ENCODE results near the gene AK3. TPM values are rescaled to one million over a fixed set of nuclear protein-coding genes. Genes with fewer than 3 reads are reported as not detected.

AK3 gene
- total and polyA plus RNA-seq, 9 of the 15 experiments (the other 6 are each of a cell fraction or from before 2014, with no cell fraction given) = 12.2 to 78.6 (median 41.8) TPM

DNA sequence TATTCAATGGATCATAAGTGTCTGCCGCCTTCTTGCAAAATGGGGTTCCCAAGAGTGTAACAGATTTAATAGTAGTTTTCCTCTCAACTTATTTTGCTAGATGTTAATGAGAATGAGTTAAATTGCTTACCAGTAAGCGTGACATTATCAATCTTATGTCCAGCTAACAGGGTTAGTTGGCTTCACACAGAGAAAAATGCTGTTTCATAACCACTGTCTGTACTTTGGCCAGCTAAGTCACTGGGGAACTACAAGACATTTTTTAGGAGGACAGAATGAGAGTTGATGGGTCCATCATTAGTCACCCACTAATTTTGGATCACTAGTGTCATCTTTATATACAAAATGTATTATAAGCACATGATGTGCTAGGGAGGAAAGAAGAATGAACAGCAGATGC, 60.3 kb downstream of the AK3 start:
- no TSS peak for BruUV-seq (replicated peaks)
- peaks cover 43% of the 10 kb centered on the region for H3K79me2 ChIP-seq (ENCODE audit: control insufficient read depth, insufficient read depth, low read length)
- no peaks in the 10 kb centered on the region for H3K27me3 ChIP-seq (ENCODE audit: control insufficient read depth in 2 of 2, insufficient read depth in 2 of 2, low read length in 2 of 2)
- H3K9ac ChIP-seq (ENCODE audit: insufficient read depth in 1 of 2, low read depth in 2 of 2, low read length in 2 of 2) = peak overlapping the region in 1 of 2 experiments; percentile 97; a peak in 3 of 4 replicates
- peaks cover under 1 to 21% of the 10 kb centered on the region in 2 experiments; a peak in 4 of 5 replicates for H3K4me1 ChIP-seq (replicated peaks in 1 of 2; ENCODE audit: control insufficient read depth in 2 of 2, insufficient read depth in 2 of 2, low read length in 2 of 2)
- no peaks in the 10 kb centered on the region for H3K9me3 ChIP-seq (replicated peaks; ENCODE audit: control insufficient read depth, insufficient read depth, low read depth, low read length)
- peak overlapping the region; percentile 97 for H3K4me2 ChIP-seq (ENCODE audit: insufficient read depth, low read length)
- ChIA-PET CTCF (ENCODE audit: low intra/inter-chr PET ratio) (no interaction called here), POLR2A (interaction anchor here (1.4 kb wide), 1 partner anchor 11 kb away, joined by 4 read pairs; no protein-coding TSS in a partner anchor)
- H2AFZ ChIP-seq (ENCODE audit: low read depth, low read length) = 0 out of 2 replicates have a peak overlapping the region, but pooled peaks have one; percentile 80
- in situ Hi-C loops (cut with MboI) (no loop called here), intact Hi-C loops (cut with micrococcal nuclease) (no loop called here)
- peak overlapping the region; percentile 80 for H3K4me3 ChIP-seq
- H3K27ac ChIP-seq (ENCODE audit: extremely low read depth, low read depth, low read length) = peak overlapping the region; percentile 94
- H4K20me1 ChIP-seq (replicated peaks; ENCODE audit: control insufficient read depth, insufficient read depth, low read length) = no peaks in the 10 kb centered on the region
- FAIRE-seq (peak; percentile 74), DNase-seq (ENCODE audit: extremely low read depth in 1 of 4, low spot score in 3 of 4) (peak in 1 of 4 experiments; percentile 34), ATAC-seq (peak; percentile 28)
- H3K36me3 ChIP-seq (ENCODE audit: control insufficient read depth, insufficient read depth, low read length) = peaks cover 19% of the 10 kb centered on the region; the same call in 2 of the 3 replicates
- no peaks in the 10 kb centered on the region for H3K9me1 ChIP-seq (ENCODE audit: control insufficient read depth, insufficient read depth, low read length)
- 6% methylated on average over 2 of the region's 2 CpGs for WGBS (ENCODE audit: insufficient coverage, low coverage, missing lambda C conversion rate)
- no peak for TF ChIP-seq ZBED1 (IDR thresholded peaks at IDR 0.05)
- peak; percentile 50; the same call in 1 of the 2 replicates for TF ChIP-seq NFE2 (IDR thresholded peaks at IDR 0.05; ENCODE audit: low read depth)
- TF ChIP-seq, protein P1, sequence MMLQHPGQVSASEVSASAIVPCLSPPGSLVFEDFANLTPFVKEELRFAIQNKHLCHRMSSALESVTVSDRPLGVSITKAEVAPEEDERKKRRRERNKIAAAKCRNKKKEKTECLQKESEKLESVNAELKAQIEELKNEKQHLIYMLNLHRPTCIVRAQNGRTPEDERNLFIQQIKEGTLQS (IDR thresholded peaks at IDR 0.05) = peak; percentile 23; the same call in 1 of the 2 replicates
- TF ChIP-seq, protein P1 (CRISPR knock-in tag; conservative IDR thresholded peaks at IDR 0.05) = no peak
- no peak for TF ChIP-seq TAL1 (IDR thresholded peaks at IDR 0.05)
- TF ChIP-seq JUN (IDR thresholded peaks at IDR 0.05; ENCODE audit: borderline replicate concordance, low read depth, low read length) = no peak
- TF ChIP-seq JUN (CRISPR knock-in tag; IDR thresholded peaks at IDR 0.05; ENCODE audit: borderline replicate concordance) = no peak
- peak; percentile 69; the same call in 1 of the 2 replicates for TF ChIP-seq MEF2A (IDR thresholded peaks at IDR 0.05; ENCODE audit: control insufficient read depth, low read depth, low read length)
- peak; percentile 30 for TF ChIP-seq C11orf30 (IDR thresholded peaks at IDR 0.05; ENCODE audit: low read depth)
- TF ChIP-seq, protein P2, sequence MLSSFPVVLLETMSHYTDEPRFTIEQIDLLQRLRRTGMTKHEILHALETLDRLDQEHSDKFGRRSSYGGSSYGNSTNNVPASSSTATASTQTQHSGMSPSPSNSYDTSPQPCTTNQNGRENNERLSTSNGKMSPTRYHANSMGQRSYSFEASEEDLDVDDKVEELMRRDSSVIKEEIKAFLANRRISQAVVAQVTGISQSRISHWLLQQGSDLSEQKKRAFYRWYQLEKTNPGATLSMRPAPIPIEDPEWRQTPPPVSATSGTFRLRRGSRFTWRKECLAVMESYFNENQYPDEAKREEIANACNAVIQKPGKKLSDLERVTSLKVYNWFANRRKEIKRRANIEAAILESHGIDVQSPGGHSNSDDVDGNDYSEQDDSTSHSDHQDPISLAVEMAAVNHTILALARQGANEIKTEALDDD (IDR thresholded peaks at IDR 0.05) = peak; percentile 87
- no peak for TF ChIP-seq NBN (IDR thresholded peaks at IDR 0.05; ENCODE audit: low read depth)
- TF ChIP-seq ETV6 (IDR thresholded peaks at IDR 0.05; ENCODE audit: borderline replicate concordance in 1 of 2, low read depth in 2 of 2, low read length in 1 of 2) = no peak
- TF ChIP-seq ETV6 (CRISPR knock-in tag; IDR thresholded peaks at IDR 0.05; ENCODE audit: borderline replicate concordance) = no peak
- TF ChIP-seq FOS (IDR thresholded peaks at IDR 0.05; ENCODE audit: extremely low read depth, insufficient read length) = no peak
- TF ChIP-seq, protein P3, sequence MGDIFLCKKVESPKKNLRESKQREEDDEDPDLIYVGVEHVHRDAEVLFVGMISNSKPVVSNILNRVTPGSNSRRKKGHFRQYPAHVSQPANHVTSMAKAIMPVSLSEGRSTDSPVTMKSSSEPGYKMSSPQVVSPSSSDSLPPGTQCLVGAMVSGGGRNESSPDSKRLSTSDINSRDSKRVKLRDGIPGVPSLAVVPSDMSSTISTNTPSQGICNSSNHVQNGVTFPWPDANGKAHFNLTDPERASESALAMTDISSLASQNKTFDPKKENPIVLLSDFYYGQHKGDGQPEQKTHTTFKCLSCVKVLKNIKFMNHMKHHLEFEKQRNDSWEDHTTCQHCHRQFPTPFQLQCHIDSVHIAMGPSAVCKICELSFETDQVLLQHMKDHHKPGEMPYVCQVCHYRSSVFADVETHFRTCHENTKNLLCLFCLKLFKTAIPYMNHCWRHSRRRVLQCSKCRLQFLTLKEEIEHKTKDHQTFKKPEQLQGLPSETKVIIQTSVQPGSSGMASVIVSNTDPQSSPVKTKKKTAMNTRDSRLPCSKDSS (IDR thresholded peaks at IDR 0.05; ENCODE audit: low read depth, partially characterized antibody) = no peak

Data from K562 (cell line).